ENCODE results near the gene TTR.

- TF ChIP-seq CTCF (IDR thresholded peaks at IDR 0.05) (no peak), POLR2A (IDR thresholded peaks at IDR 0.05) (no peak), POLR2AphosphoS5 (IDR thresholded peaks at IDR 0.05) (no peak), EP300 (IDR thresholded peaks at IDR 0.05) (no peak)
These were observed 33.1 kb upstream of the TTR start for GRCh38 chr18:31558567-31558966.
